Thoracic aorta (tissue), 2 donors: ENCODE measurements around the gene HDHD2. TPM values are rescaled to one million over a fixed set of nuclear protein-coding genes. Genes with fewer than 3 reads are reported as not detected.

Experiments
- ATAC-seq: fragments of 150-250 bp; one replicate; pipeline ENCODE4 v1.8.0; 2017; ENCODE audit warnings: low read depth; ENCODE audit not compliant: insufficient number of reproducible peaks, low FRiP score
- DNase-seq: peaks from one replicate; pipeline ENCODE4 v3.0.0-alpha.2; 2020; ENCODE audit warnings: low spot score
- H3K27ac ChIP-seq, 2 donors: fragments of 200-600 bp; sonication (generic); 1 replicate in 1 of 2; 2 replicates in 1 of 2; pipeline ENCODE4 v1.5.1; 2016; ENCODE audit warnings: mild to moderate bottlenecking in 2 of 2, moderate library complexity in 2 of 2
- H3K27me3 ChIP-seq: fragments of 200-600 bp; sonication (generic); replicated peaks from 2 replicates; pipeline ENCODE4 v1.6.0; 2016; ENCODE audit warnings: mild to moderate bottlenecking; ENCODE audit not compliant: insufficient read depth
- H3K36me3 ChIP-seq: fragments of 200-600 bp; sonication (generic); one replicate; pipeline ENCODE4 v1.5.1; 2016
- H3K4me1 ChIP-seq, 2 donors: fragments of 200-600 bp; sonication (generic); 1 replicate in 1 of 2; 2 replicates in 1 of 2; pipeline versions ENCODE4 v1.5.1 to v1.6.0; 2016; ENCODE audit warnings: low read depth in 2 of 2, mild to moderate bottlenecking in 1 of 2; ENCODE audit not compliant: control insufficient read depth in 1 of 2
- H3K4me3 ChIP-seq: fragments of 200-600 bp; sonication (generic); 2 replicates; pipeline ENCODE4 v1.5.1; 2016; ENCODE audit warnings: mild to moderate bottlenecking
- H3K9me3 ChIP-seq: fragments of 200-600 bp; sonication (generic); 2 replicates; pipeline ENCODE4 v1.5.1; 2016
- total RNA-seq, 2 donors: library from RNA; depleted of rRNA; stranded (reverse); fragments of >200 nt; gene quantifications; one replicate each; pipeline versions ENCODE4 v1.1.0 to v1.2.3, GENCODE V29; 2016
- TF ChIP-seq, protein P1 (sequence below): fragments of 200-600 bp; sonication (generic); IDR thresholded peaks from one replicate; pipeline ENCODE4 v1.5.1; 2019; ENCODE audit warnings: antibody characterized with exemption

HDHD2 gene
- total RNA-seq, 2 donors from 2014 or later = 19.0 to 31.9 TPM

DNA sequence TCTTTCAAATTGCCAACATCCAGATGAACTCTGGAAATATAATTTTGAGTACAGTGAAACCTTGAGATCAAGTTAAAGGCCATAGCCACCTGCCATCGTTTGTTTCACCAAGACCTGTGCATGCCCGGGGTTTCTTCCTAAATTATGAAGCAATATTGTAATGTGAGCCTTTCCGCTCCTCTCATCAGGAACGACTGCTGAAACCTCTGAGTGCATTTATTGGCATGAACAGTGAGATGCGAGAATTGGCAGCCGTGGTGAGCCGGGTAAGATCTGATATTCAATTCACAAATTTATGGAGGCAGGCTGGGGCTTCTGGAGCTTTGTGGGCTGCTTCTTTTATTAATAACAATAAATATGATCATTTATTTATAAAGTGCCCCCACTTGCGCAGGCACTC lies 87.2 kb downstream of the HDHD2 start:
- H3K27me3 ChIP-seq = no peaks in the 10 kb centered on the region
- no peak overlapping the region for H3K27ac ChIP-seq
- TF ChIP-seq, protein P1, sequence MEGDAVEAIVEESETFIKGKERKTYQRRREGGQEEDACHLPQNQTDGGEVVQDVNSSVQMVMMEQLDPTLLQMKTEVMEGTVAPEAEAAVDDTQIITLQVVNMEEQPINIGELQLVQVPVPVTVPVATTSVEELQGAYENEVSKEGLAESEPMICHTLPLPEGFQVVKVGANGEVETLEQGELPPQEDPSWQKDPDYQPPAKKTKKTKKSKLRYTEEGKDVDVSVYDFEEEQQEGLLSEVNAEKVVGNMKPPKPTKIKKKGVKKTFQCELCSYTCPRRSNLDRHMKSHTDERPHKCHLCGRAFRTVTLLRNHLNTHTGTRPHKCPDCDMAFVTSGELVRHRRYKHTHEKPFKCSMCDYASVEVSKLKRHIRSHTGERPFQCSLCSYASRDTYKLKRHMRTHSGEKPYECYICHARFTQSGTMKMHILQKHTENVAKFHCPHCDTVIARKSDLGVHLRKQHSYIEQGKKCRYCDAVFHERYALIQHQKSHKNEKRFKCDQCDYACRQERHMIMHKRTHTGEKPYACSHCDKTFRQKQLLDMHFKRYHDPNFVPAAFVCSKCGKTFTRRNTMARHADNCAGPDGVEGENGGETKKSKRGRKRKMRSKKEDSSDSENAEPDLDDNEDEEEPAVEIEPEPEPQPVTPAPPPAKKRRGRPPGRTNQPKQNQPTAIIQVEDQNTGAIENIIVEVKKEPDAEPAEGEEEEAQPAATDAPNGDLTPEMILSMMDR = no peak
- H3K36me3 ChIP-seq = no peaks in the 10 kb centered on the region
- ATAC-seq (no peak), DNase-seq (no peak)
- H3K4me3 ChIP-seq = no peak overlapping the region
- no peaks in the 10 kb centered on the region for H3K9me3 ChIP-seq
- H3K4me1 ChIP-seq = no peaks in the 10 kb centered on the region

DNA sequence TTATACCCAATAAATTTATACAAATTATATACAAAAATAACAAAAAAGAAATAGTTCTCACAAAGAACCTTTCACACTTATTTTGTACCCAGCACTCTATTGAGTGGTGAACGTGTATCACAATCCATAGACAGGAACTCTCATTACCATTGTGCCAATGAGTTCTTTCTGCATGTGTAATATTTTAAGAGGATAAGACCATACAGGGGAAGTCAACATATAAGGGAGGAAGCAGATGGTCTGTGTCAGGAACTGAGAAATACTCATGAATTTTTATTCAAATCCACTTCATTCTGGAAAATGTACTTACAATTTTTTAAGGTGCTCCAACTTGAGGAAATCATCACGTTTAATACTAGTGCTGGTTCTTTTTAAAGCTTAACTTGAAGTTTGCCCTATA lies 87.8 kb downstream of the HDHD2 start:
- no peak overlapping the region for H3K4me3 ChIP-seq
- no peaks in the 10 kb centered on the region for H3K36me3 ChIP-seq
- TF ChIP-seq, protein P1 = no peak
- DNase-seq (no peak), ATAC-seq (no peak)
- no peaks in the 10 kb centered on the region for H3K4me1 ChIP-seq
- H3K27me3 ChIP-seq = no peaks in the 10 kb centered on the region
- no peaks in the 10 kb centered on the region for H3K9me3 ChIP-seq
- H3K27ac ChIP-seq = no peak overlapping the region

Other genes with a start within 250 kb of the HDHD2 start
- 10 to 100 TPM; 30.6 to 38.2 TPM for gene PIAS2, start 233.0 kb downstream of the HDHD2 start, total RNA-seq
- 1 to 10 TPM; 5.6 to 5.7 TPM for gene KATNAL2, start 232.9 kb downstream of the HDHD2 start, total RNA-seq
- gene ELOA2, start 114.9 kb downstream of the HDHD2 start, total RNA-seq = not detected
- 10 to 100 TPM in 1 of 2 donors, 1 to 10 TPM in 1; 9.1 to 10.3 TPM for gene IER3IP1, start 25.9 kb upstream of the HDHD2 start, total RNA-seq
- gene SKOR2, start 101.2 kb upstream of the HDHD2 start, total RNA-seq = not detected